HFF-Myc (cell line): Measurements from ENCODE around the gene NOP14.
A peak's percentile ranks its signal among the peaks of the same experiment; 100 is the strongest.

Source experiments
- DNase-seq: peaks from one replicate; pipeline ENCODE4 v3.0.0-alpha.2; 2011; ENCODE audit warnings: low read depth; ENCODE audit errors: extremely low read depth
- H3K4me3 ChIP-seq: replicated peaks from 2 replicates; pipeline ENCODE4 v1.5.1; 2011; ENCODE audit warnings: low read depth, mild to moderate bottlenecking, control low read depth, low read length
- CTCF ChIP-seq: IDR thresholded peaks from 2 replicates; pipeline ENCODE4 v1.5.1; 2012; ENCODE audit warnings: mild to moderate bottlenecking, low read depth, low read length, control low read depth; ENCODE audit errors: missing control alignments

NOP14 gene

DNA sequence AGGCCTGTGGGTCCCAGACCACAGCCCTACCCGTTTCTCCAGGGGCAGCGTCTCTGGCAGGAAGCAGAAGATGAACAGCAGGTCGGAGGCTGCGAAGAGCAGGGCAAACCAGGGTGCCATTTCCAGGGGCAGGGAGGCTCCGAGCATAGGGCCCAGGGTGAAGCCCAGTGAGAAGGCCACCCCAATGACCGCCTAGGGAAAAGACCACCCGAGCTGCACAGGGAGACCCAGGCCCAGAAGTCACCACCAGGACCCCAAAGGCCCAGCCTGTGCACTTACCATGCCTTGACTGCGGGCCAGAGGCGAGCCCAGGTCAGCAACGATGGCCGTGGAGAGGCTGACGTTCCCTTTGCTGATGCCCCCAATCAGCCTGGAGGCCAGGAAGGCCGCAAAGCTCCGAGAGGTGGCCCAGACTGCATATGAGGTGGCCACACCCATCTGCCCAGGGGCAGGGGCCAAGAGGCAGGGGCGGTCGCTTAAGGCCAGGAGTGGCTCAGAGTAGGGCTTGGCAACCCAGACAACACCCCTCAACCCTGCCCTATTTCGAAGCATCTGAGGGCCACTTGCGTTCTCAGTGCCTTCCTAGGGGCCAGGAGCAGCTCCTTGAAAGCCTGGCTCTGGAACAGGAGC is 30.8 kb downstream of the NOP14 start:
- no peak for DNase-seq
- no peak for TF ChIP-seq CTCF
- H3K4me3 ChIP-seq = peak overlapping the region; percentile 71

- TF ChIP-seq CTCF = no peak
- H3K4me3 ChIP-seq = peak overlapping the region; percentile 71; the same call in 1 of the 2 replicates
- DNase-seq = no peak
Observed at GRCh38 chr4:2931512-2932301, 31.5 kb downstream of the NOP14 start.

- no peak overlapping the region for H3K4me3 ChIP-seq
- no peak for TF ChIP-seq CTCF
- no peak for DNase-seq
Observed at GRCh38 chr4:2930758-2931511, 32.3 kb downstream of the NOP14 start.

- H3K4me3 ChIP-seq = no peak overlapping the region
- no peak for DNase-seq
- TF ChIP-seq CTCF = no peak
Observed at GRCh38 chr4:2930135-2930757, 33.0 kb downstream of the NOP14 start.

- no peak for DNase-seq
- no peak for TF ChIP-seq CTCF
- no peak overlapping the region for H3K4me3 ChIP-seq
Observed at GRCh38 chr4:2929469-2929868, 33.7 kb downstream of the NOP14 start.
